T-helper 1 cell treated with Interleukin-12 subunit alpha and Interleukin-12 subunit beta and Interleukin-4 antibody, amounts not matched to agents 30 μg/mL and 1 μg/mL, for 36 hours (primary cell): ENCODE measurements around the gene IGSF3.

Experiments used
- H3K27ac Mint-ChIP-seq: one replicate; pipeline ENCODE4 v1.8.0; 2021; ENCODE audit warnings: mild to moderate bottlenecking, mixed read lengths
- H3K27me3 Mint-ChIP-seq: one replicate; pipeline ENCODE4 v1.8.0; 2021; ENCODE audit warnings: low read depth, mixed read lengths
- H3K36me3 Mint-ChIP-seq: one replicate; pipeline ENCODE4 v1.8.0; 2021; ENCODE audit warnings: low read depth, mixed read lengths
- H3K4me1 Mint-ChIP-seq: one replicate; pipeline ENCODE4 v1.8.0; 2021; ENCODE audit warnings: low read depth, mixed read lengths
- H3K4me3 Mint-ChIP-seq: one replicate; pipeline ENCODE4 v1.8.0; 2021; ENCODE audit warnings: mild to moderate bottlenecking, moderate library complexity, mixed read lengths
- H3K9me3 Mint-ChIP-seq: one replicate; pipeline ENCODE4 v1.8.0; 2021; ENCODE audit warnings: mixed read lengths

Gene IGSF3

DNA sequence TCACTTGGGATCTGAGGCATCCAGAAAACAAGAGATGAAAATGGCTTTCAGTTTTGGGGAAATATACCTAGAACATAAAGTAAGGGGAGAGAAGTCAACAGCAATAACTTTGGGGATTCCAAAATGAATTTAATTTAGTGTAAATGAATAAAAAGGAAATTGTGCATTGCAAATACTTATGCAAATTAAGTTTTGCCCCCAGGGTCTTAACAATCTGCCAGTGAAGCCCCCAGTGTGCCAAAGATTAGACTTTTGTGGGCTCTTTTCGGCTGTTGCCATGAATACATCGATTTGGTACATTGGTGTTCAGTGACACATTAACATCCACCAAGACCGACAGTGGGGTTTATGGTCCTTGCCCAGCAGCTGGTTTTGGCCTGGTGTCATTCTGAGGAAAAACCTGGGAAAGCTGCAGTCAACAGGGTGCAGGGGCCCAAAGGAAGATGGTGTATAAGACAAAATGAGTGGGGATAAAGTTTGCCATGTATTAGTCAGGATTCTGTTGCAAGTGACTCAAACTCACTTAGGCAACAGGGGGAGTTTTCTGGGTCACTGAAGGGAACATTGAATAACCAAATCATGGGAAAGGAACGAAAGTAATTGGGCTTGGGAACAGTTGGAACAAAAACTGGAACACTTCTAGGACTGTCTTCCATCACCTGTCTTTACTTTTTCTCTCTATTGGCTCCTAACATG, 30.2 kb upstream of the IGSF3 start:
- no peaks in the 10 kb centered on the region for H3K9me3 Mint-ChIP-seq
- no peaks in the 10 kb centered on the region for H3K27me3 Mint-ChIP-seq
- H3K27ac Mint-ChIP-seq = no peak overlapping the region
- H3K4me3 Mint-ChIP-seq = no peak overlapping the region
- H3K4me1 Mint-ChIP-seq = no peaks in the 10 kb centered on the region
- H3K36me3 Mint-ChIP-seq = no peaks in the 10 kb centered on the region

DNA sequence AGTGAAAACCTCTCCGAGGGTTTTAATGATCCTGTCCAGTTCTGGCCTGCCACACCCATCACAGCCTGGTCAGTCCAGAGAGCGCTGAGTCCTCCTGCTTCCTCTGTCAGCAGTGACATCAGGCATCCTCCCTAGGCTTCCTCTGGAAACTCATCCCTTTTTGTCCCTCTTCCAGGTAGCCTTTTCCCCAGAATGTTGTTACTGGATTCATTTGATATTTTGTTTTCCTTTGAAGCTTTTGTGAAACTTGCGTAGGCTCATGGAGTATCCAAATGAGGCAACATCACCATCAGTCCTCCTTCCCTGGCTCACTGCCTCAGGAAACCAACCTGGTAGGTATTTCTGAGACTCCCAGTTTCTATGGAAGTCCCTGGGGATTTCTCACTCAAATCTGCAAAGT, 27.0 kb upstream of the IGSF3 start:
- H3K9me3 Mint-ChIP-seq = no peaks in the 10 kb centered on the region
- peaks cover 5% of the 10 kb centered on the region for H3K27me3 Mint-ChIP-seq
- H3K4me3 Mint-ChIP-seq = no peak overlapping the region
- no peak overlapping the region for H3K27ac Mint-ChIP-seq
- H3K36me3 Mint-ChIP-seq = no peaks in the 10 kb centered on the region
- H3K4me1 Mint-ChIP-seq = no peaks in the 10 kb centered on the region

DNA sequence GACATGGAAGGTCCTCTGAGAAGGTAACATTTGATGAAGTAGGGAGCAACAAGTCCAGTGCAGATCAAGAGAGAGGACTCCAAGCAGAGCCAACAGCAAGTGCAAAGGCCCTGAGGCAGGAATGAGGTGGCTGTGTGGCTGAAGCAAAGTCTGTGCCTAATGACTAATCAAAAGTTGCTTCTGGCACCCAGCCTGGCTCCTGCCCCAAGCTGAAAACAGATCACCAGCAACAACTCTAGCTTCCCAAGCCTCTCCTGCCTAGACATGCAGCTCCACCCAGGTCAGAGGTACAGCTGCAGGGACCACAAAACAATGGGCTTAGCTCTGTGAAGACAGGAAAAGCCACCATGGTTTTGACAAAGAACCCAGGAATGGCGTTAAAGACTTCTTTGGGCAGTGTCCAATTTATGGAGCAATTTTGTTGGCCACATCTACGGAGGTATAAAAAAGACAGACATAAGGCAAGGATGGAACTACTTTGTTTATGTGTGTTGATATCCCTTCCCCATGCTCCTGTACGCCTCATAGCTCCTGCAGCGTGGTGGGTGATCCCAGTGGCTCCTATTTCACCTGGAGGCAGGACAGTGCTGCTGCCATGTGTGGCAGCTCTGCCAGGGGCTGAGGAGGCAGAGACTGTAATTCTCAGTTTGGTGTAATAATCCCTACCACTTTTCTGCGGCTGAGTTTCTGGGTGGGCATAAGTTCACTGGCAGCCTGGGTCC, 26.4 kb upstream of the IGSF3 start:
- H3K4me3 Mint-ChIP-seq = no peak overlapping the region
- H3K4me1 Mint-ChIP-seq = no peaks in the 10 kb centered on the region
- no peaks in the 10 kb centered on the region for H3K9me3 Mint-ChIP-seq
- H3K27me3 Mint-ChIP-seq = peaks cover 5% of the 10 kb centered on the region
- H3K36me3 Mint-ChIP-seq = no peaks in the 10 kb centered on the region
- H3K27ac Mint-ChIP-seq = no peak overlapping the region

- Mint-ChIP-seq H3K9me3 (no peaks in the 10 kb centered on the region), H3K4me1 (no peaks in the 10 kb centered on the region), H3K36me3 (no peaks in the 10 kb centered on the region), H3K4me3 (no peak overlapping the region), H3K27ac (no peak overlapping the region), H3K27me3 (peaks cover 5% of the 10 kb centered on the region)
Observed at GRCh38 chr1:116692879-116693278, 25.3 kb upstream of the IGSF3 start.

- H3K4me1 Mint-ChIP-seq = no peaks in the 10 kb centered on the region
- no peaks in the 10 kb centered on the region for H3K9me3 Mint-ChIP-seq
- H3K27ac Mint-ChIP-seq = no peak overlapping the region
- H3K36me3 Mint-ChIP-seq = no peaks in the 10 kb centered on the region
- H3K27me3 Mint-ChIP-seq = peaks cover 5% of the 10 kb centered on the region
- H3K4me3 Mint-ChIP-seq = no peak overlapping the region
Observed at GRCh38 chr1:116690849-116691406, 23.4 kb upstream of the IGSF3 start.

- Mint-ChIP-seq H3K4me1 (no peaks in the 10 kb centered on the region), H3K4me3 (no peak overlapping the region), H3K9me3 (no peaks in the 10 kb centered on the region), H3K27ac (no peak overlapping the region), H3K36me3 (no peaks in the 10 kb centered on the region), H3K27me3 (peaks cover 5% of the 10 kb centered on the region)
Observed at GRCh38 chr1:116690396-116690848, 22.9 kb upstream of the IGSF3 start.

DNA sequence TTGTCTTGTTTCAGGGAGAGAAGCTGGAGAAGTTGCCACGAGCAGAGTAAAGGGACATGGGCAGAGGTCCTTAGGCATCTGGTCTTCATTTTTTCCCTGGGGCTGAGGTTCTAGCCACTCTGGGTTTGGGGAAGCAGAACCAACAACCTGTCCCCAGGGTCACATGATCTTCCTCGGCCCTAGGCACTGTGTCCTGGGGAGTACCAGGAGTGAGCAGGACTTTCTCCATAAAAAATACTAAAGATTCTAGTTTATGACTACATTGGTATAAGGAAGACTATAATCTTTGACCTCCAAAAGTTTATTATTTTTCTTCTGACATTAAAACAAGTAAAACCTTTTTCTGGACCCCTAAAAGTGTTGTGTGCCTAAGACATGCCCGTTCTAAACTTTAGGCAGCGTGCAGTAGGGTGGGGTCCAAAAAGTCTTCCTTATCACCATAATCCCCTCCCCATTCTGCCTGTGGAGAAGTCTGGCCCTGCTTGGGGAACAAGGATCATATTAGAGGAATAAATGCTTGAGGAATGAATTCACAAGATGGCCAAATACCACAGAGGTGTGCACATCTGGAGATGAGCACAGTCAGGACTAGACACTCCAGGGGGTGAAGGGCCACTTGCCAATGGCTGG, 19.3 kb upstream of the IGSF3 start:
- no peaks in the 10 kb centered on the region for H3K27me3 Mint-ChIP-seq
- H3K27ac Mint-ChIP-seq = no peak overlapping the region
- no peaks in the 10 kb centered on the region for H3K9me3 Mint-ChIP-seq
- no peak overlapping the region for H3K4me3 Mint-ChIP-seq
- no peaks in the 10 kb centered on the region for H3K4me1 Mint-ChIP-seq
- no peaks in the 10 kb centered on the region for H3K36me3 Mint-ChIP-seq

DNA sequence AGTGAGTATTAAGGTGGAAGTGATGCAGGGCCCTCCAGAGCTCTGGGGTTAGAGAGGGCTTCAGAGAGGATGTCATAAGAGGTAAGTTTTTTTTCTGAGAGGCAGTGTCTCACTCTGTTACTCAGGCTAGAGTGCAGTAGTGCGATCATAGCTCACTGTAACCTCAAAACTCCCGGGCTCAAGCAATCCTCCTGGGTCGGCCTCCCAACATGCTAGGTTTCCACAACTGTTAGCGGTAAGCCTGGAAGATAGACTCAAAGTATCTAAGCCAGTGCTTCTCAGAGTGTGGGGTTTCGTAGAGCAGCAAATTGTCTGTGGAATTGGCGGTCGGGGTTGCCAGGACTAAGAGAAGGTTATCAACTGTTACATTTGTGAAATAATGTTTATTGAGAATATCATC, 18.6 kb upstream of the IGSF3 start:
- Mint-ChIP-seq H3K9me3 (no peaks in the 10 kb centered on the region), H3K4me1 (no peaks in the 10 kb centered on the region), H3K27me3 (no peaks in the 10 kb centered on the region), H3K36me3 (no peaks in the 10 kb centered on the region), H3K27ac (no peak overlapping the region), H3K4me3 (no peak overlapping the region)

- Mint-ChIP-seq H3K36me3 (no peaks in the 10 kb centered on the region), H3K4me1 (no peaks in the 10 kb centered on the region), H3K9me3 (no peaks in the 10 kb centered on the region)
Observed at GRCh38 chr1:116684575-116684974, 17.0 kb upstream of the IGSF3 start.

DNA sequence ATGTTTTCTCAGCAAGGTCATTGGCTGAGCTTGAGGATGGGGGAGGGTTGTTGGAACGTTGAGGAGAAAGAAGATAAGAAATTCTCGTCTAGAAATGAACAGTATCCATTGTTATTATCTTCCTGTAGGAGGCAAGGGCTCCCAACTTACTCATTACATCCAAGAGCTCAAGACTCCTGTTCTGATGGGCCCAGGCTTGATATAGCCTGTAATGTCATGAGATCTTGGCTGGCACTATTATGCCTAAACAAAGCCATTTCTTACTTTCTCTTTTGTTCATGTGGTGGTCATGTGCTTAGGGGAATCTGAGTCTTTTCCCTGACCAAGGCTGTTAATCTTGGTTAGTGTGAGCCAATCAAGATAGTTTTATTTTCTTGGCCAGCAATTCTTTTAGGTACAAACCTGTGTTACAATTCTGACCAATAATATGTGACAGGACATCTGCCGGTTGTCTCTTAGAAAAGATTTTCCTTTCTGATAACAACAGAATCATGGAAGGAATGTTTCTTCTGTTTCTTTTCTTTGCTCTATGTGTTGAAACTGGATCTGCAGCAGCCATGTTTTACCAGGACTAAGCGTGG, 15.2 kb upstream of the IGSF3 start:
- H3K4me1 Mint-ChIP-seq = no peaks in the 10 kb centered on the region
- H3K36me3 Mint-ChIP-seq = no peaks in the 10 kb centered on the region
- no peak overlapping the region for H3K27ac Mint-ChIP-seq
- H3K27me3 Mint-ChIP-seq = peaks cover 13% of the 10 kb centered on the region
- no peaks in the 10 kb centered on the region for H3K9me3 Mint-ChIP-seq
- no peak overlapping the region for H3K4me3 Mint-ChIP-seq

More at GRCh38 chr1:116684575-116684974, 17.0 kb upstream of the IGSF3 start:
- Mint-ChIP-seq H3K4me3 (no peak overlapping the region), H3K27me3 (peaks cover 4% of the 10 kb centered on the region), H3K27ac (no peak overlapping the region)

DNA sequence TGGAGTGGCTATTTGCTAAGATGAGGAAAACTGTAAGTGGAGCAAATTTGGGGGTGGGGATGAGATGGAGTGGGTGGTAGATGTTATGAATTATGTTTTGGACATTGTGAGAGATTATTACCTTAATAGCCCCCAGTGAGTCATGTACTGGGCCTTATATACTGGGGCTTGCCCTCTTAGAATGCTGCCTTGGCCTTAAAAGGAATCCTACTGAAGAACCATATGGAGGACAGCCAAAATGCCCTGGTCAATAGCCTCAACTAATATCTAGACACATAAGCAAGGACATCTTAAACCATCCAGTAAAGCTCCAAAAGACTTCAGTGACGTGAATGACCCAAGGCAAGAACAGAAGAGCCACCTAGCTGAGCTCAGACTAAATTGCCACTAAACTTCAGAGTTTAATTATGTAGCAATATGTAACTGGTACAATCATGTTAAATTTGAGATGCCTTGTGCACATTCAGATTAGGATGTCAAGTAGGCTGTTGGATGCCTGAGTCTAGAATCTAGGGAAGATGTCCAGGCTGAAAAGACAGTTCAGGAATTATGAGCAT, 13.9 kb upstream of the IGSF3 start:
- no peak overlapping the region for H3K4me3 Mint-ChIP-seq
- H3K36me3 Mint-ChIP-seq = no peaks in the 10 kb centered on the region
- peaks cover 23% of the 10 kb centered on the region for H3K27me3 Mint-ChIP-seq
- no peak overlapping the region for H3K27ac Mint-ChIP-seq
- H3K9me3 Mint-ChIP-seq = no peaks in the 10 kb centered on the region
- no peaks in the 10 kb centered on the region for H3K4me1 Mint-ChIP-seq

DNA sequence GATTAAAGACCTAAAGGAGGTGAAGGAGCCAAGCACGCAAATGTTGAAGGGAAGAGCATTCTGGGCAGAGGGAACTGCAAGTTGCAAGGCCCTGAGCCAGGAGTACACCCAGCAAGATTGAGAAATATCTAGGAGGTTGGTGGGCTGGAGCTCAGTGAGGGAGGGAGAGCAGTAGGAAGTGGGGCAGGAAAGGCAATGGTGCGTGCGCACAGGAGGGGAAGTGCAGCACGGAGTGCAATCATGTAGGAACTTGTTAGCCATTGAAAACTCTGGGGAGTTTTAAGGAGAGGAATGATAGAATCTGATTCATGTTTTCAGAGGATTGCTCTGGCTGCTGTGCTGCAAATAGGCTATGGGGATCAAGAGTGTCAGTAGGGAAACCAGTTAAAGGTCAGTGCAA, 13.2 kb upstream of the IGSF3 start:
- Mint-ChIP-seq H3K4me3 (no peak overlapping the region), H3K27me3 (peaks cover 27% of the 10 kb centered on the region), H3K36me3 (no peaks in the 10 kb centered on the region), H3K4me1 (no peaks in the 10 kb centered on the region), H3K9me3 (no peaks in the 10 kb centered on the region), H3K27ac (no peak overlapping the region)

- Mint-ChIP-seq H3K36me3 (no peaks in the 10 kb centered on the region), H3K4me1 (no peaks in the 10 kb centered on the region), H3K4me3 (no peak overlapping the region), H3K9me3 (no peaks in the 10 kb centered on the region), H3K27ac (no peak overlapping the region), H3K27me3 (peaks cover 30% of the 10 kb centered on the region)
Observed at GRCh38 chr1:116679828-116680628, 12.5 kb upstream of the IGSF3 start.
